ENCODE measurements around the gene KCNJ15. TPM values are rescaled to one million over a fixed set of nuclear protein-coding genes. Genes with fewer than 3 reads are reported as not detected.

The KCNJ15 gene
- total and polyA plus RNA-seq, 2 of the 13 experiments (the other 11 are each of a cell fraction or from before 2014, with no cell fraction given), result not detected

GRCh38 chr21:38291874-38292273, 35.1 kb downstream of the KCNJ15 start:
- Histone ChIP-seq H4K20me1 (ENCODE audit: insufficient read depth, low read length) (no peaks in the 10 kb centered on the region), H3K27me3 (ENCODE audit: control insufficient read depth in 1 of 2, insufficient read depth in 2 of 2, low read length in 2 of 2) (no peaks in the 10 kb centered on the region), H3K9ac (ENCODE audit: insufficient read depth, low read depth, low read length) (no peak overlapping the region), H3K36me3 (replicated peaks in 1 of 2; ENCODE audit: control insufficient read depth in 1 of 2, insufficient read depth in 2 of 2, low read length in 2 of 2) (no peaks in the 10 kb centered on the region), H3K79me2 (ENCODE audit: insufficient read depth, low read length) (no peaks in the 10 kb centered on the region), H3K4me3 (replicated peaks in 1 of 3; ENCODE audit: insufficient read depth in 1 of 3, low read depth in 2 of 3, low read length in 3 of 3) (no peak overlapping the region), H3K4me2 (ENCODE audit: low read depth, low read length) (no peak overlapping the region), H3K9me3 (ENCODE audit: low read length) (no peaks in the 10 kb centered on the region), H3K27ac (ENCODE audit: extremely low read length, insufficient read depth, low read length) (no peak overlapping the region), H2AFZ (ENCODE audit: low read length) (no peak overlapping the region), H3K4me1 (ENCODE audit: insufficient read depth, low read length) (peaks cover 18% of the 10 kb centered on the region)
- ATAC-seq (no peak), DNase-seq (ENCODE audit: low spot score) (no peak), FAIRE-seq (no peak)
- no TSS peak for BruUV-seq (replicated peaks)
- no peak for TF ChIP-seq SIN3A (IDR thresholded peaks at IDR 0.05; ENCODE audit: borderline replicate concordance, low read depth, low read length)
- ChIA-PET POLR2A (no interaction called here), CTCF (ENCODE audit: low intra/inter-chr PET ratio, low total read pairs) (no interaction called here)
- intact Hi-C loops (cut with micrococcal nuclease; ENCODE audit: unreplicated experiment) (no loop called here), in situ Hi-C loops (cut with HindIII; ENCODE audit: extremely low pct_ligation_motif_present, low pct_unique_long_range_greater_than_20kb) (no loop called here)
- 57% methylated on average over 5 of the region's 5 CpGs for WGBS (ENCODE audit: low lambda C conversion rate)

GRCh38 chr21:38293113-38293512, 36.3 kb downstream of the KCNJ15 start:
- Histone ChIP-seq H3K27ac (ENCODE audit: extremely low read length, insufficient read depth, low read length) (no peak overlapping the region), H3K36me3 (replicated peaks in 1 of 2; ENCODE audit: control insufficient read depth in 1 of 2, insufficient read depth in 2 of 2, low read length in 2 of 2) (no peaks in the 10 kb centered on the region), H3K27me3 (ENCODE audit: control insufficient read depth in 1 of 2, insufficient read depth in 2 of 2, low read length in 2 of 2) (no peaks in the 10 kb centered on the region), H3K4me3 (replicated peaks in 1 of 3; ENCODE audit: insufficient read depth in 1 of 3, low read depth in 2 of 3, low read length in 3 of 3) (no peak overlapping the region), H4K20me1 (ENCODE audit: insufficient read depth, low read length) (no peaks in the 10 kb centered on the region), H3K9me3 (ENCODE audit: low read length) (no peaks in the 10 kb centered on the region), H3K4me1 (ENCODE audit: insufficient read depth, low read length) (peaks cover 19% of the 10 kb centered on the region), H3K4me2 (ENCODE audit: low read depth, low read length) (no peak overlapping the region), H2AFZ (ENCODE audit: low read length) (no peak overlapping the region), H3K9ac (ENCODE audit: insufficient read depth, low read depth, low read length) (no peak overlapping the region), H3K79me2 (ENCODE audit: insufficient read depth, low read length) (no peaks in the 10 kb centered on the region)
- ATAC-seq (no peak), DNase-seq (ENCODE audit: low spot score) (no peak), FAIRE-seq (no peak)
- ChIA-PET POLR2A (no interaction called here), CTCF (ENCODE audit: low intra/inter-chr PET ratio, low total read pairs) (no interaction called here)
- WGBS (ENCODE audit: low lambda C conversion rate), result 75% methylated on average over 4 of the region's 5 CpGs
- in situ Hi-C loops (cut with HindIII; ENCODE audit: extremely low pct_ligation_motif_present, low pct_unique_long_range_greater_than_20kb) (no loop called here), intact Hi-C loops (cut with micrococcal nuclease; ENCODE audit: unreplicated experiment) (no loop called here)
- BruUV-seq (replicated peaks), result no TSS peak
- no peak for TF ChIP-seq ISX (CRISPR knock-in tag; conservative IDR thresholded peaks at IDR 0.05)
- TF ChIP-seq TBL1XR1 (IDR thresholded peaks at IDR 0.05; ENCODE audit: borderline replicate concordance, low read length, partially characterized antibody), result no peak
- no peak for TF ChIP-seq HMG20B (CRISPR knock-in tag; conservative IDR thresholded peaks at IDR 0.05)
- TF ChIP-seq PHF21A (CRISPR knock-in tag; IDR thresholded peaks at IDR 0.05), result no peak
- TF ChIP-seq MLLT10 (CRISPR knock-in tag; IDR thresholded peaks at IDR 0.05), result no peak
- TF ChIP-seq ZFAT (CRISPR knock-in tag; conservative IDR thresholded peaks at IDR 0.05), result no peak
